HCT116 (cell line): ENCODE data around the gene CDH24. TPM values are rescaled to one million over a fixed set of nuclear protein-coding genes. Genes with fewer than 3 reads are reported as not detected.
A peak's percentile ranks its signal among the peaks of the same experiment; 100 is the strongest.

Experiments
- ATAC-seq: fragments of 200-7000 bp; cut with Tn5 transposase; 2 replicates; pipeline ENCODE4 v1.9.1; 2020; ENCODE audit warnings: mild to moderate bottlenecking, moderate library complexity
- BruUV-seq: library from RNA; stranded (reverse); fragments of 400-500 nt; replicated peaks from 2 replicates; lab custom pipeline; 2021; lab: Mats Ljungman, UMichigan
- CTCF ChIA-PET: fragments of 300-600 bp; sonication (Branson Sonifier 250); formaldehyde crosslinking; loops from one replicate; lab custom pipeline; 2021; ENCODE audit warnings: antibody characterized with exemption; lab: Charles Lee
- POLR2A ChIA-PET: fragments of 300-600, 350-600 bp; sonication (Branson Sonifier 250); formaldehyde crosslinking; loops from one replicate; lab custom pipeline; 2021; ENCODE audit warnings: antibody characterized with exemption; lab: Charles Lee
- RAD21 ChIA-PET, 2 experiments: fragments of 300-600 bp; sonication (Branson Sonifier 250); formaldehyde crosslinking; loops; one replicate each; lab custom pipeline; 2023; ENCODE audit warnings: low total read pairs in 2 of 2; ENCODE audit not compliant: uncharacterized antibody in 2 of 2, unreplicated experiment in 2 of 2, low non-redundant PET in 1 of 2; lab: Charles Lee
- DNase-seq: peaks from one replicate; pipeline ENCODE4 v3.0.0-alpha.2; 2010; ENCODE audit warnings: low read depth, low spot score
- H2AFZ ChIP-seq: fragments of 200-600 bp; shearing (Covaris generic), sonication (generic); 2 replicates; pipeline ENCODE4 v1.6.1; 2017; ENCODE audit warnings: low read depth, mixed run types, mixed read lengths, antibody characterized with exemption, low read length; ENCODE audit not compliant: poor library complexity, severe bottlenecking
- H3K27ac ChIP-seq: 2 replicates; pipeline ENCODE4 v1.5.1; 2012; ENCODE audit warnings: low read depth, low read length
- H3K27me3 ChIP-seq: fragments of 200-600 bp; sonication (generic); 2 replicates; pipeline ENCODE4 v1.6.1; 2016; ENCODE audit warnings: mixed run types, low read length, mixed read lengths; ENCODE audit not compliant: insufficient read depth
- H3K36me3 ChIP-seq, 2 experiments: fragments of 200-500 bp in 1 of 2; fragments of 200-600 bp in 1 of 2; sonication (Bioruptor generic) in 1 of 2; sonication (generic) in 1 of 2; 2 replicates each; pipeline versions ENCODE4 v1.5.1 to v1.6.1; 2014 to 2016; ENCODE audit warnings: low read length in 2 of 2, inconsistent platforms in 1 of 2, mixed read lengths in 1 of 2, mixed run types in 1 of 2; ENCODE audit not compliant: insufficient read depth in 2 of 2, control insufficient read depth in 1 of 2
- H3K4me1 ChIP-seq, 2 experiments: fragments of 200-600 bp in 1 of 2; sonication (generic) in 1 of 2; 2 replicates each; pipeline versions ENCODE4 v1.5.1 to v1.6.1; 2012 to 2017; ENCODE audit warnings: low read length in 2 of 2, inconsistent platforms in 1 of 2, mild to moderate bottlenecking in 1 of 2, mixed read lengths in 1 of 2, mixed run types in 1 of 2, moderate library complexity in 1 of 2; ENCODE audit not compliant: insufficient read depth in 2 of 2, control insufficient read depth in 1 of 2
- H3K4me2 ChIP-seq: fragments of 200-600 bp; sonication (generic); 2 replicates; pipeline ENCODE4 v1.6.1; 2017; ENCODE audit warnings: mixed run types, low read length, mixed read lengths
- H3K4me3 ChIP-seq, 2 experiments: fragments of 200-600 bp in 1 of 2; sonication (generic) in 1 of 2; replicated peaks in 1 of 2; 2 replicates each; pipeline ENCODE4 v1.5.1; 2011 to 2016; ENCODE audit warnings: low read length in 2 of 2, control low read depth in 1 of 2, low read depth in 1 of 2, mild to moderate bottlenecking in 1 of 2, mixed read lengths in 1 of 2, mixed run types in 1 of 2
- H3K79me2 ChIP-seq: fragments of 200-600 bp; sonication (generic); 2 replicates; pipeline ENCODE4 v1.6.1; 2017; ENCODE audit warnings: mild to moderate bottlenecking, mixed run types, low read length, moderate library complexity, mixed read lengths; ENCODE audit not compliant: insufficient read depth
- H3K9ac ChIP-seq: fragments of 200-600 bp; sonication (generic); 2 replicates; pipeline ENCODE4 v1.6.1; 2016; ENCODE audit warnings: low read length, mixed read lengths
- H3K9me2 ChIP-seq: fragments of 200-600 bp; sonication (generic), shearing (Covaris generic); 2 replicates; pipeline ENCODE4 v1.6.1; 2017; ENCODE audit warnings: mixed run types, mild to moderate bottlenecking, moderate library complexity; ENCODE audit not compliant: insufficient read depth
- H3K9me3 ChIP-seq, 2 experiments: fragments of 200-500 bp in 1 of 2; fragments of 200-600 bp in 1 of 2; sonication (Bioruptor generic) in 1 of 2; sonication (generic) in 1 of 2; 2 replicates each; pipeline ENCODE4 v1.6.1; 2014 to 2017; ENCODE audit warnings: low read length in 2 of 2, mixed read lengths in 2 of 2, inconsistent platforms in 1 of 2, low read depth in 1 of 2, mild to moderate bottlenecking in 1 of 2, mixed run types in 1 of 2, moderate library complexity in 1 of 2; ENCODE audit not compliant: control insufficient read depth in 1 of 2, insufficient read depth in 1 of 2
- H4K20me1 ChIP-seq: fragments of 200-600 bp; sonication (generic), shearing (Covaris generic); 2 replicates; pipeline ENCODE4 v1.6.1; 2017; ENCODE audit warnings: mixed run types, mild to moderate bottlenecking, moderate library complexity; ENCODE audit not compliant: insufficient read depth
- CBX3 ChIP-seq: IDR thresholded peaks from 2 replicates; pipeline ENCODE4 v1.6.1; 2012; ENCODE audit warnings: low read depth
- JUND ChIP-seq: IDR thresholded peaks from 2 replicates; pipeline ENCODE4 v1.6.1; 2012
- POLR2A ChIP-seq: IDR thresholded peaks from 2 replicates; pipeline ENCODE4 v1.7.0; 2011; ENCODE audit warnings: borderline replicate concordance; ENCODE audit not compliant: insufficient read depth, insufficient read length; ENCODE audit errors: extremely low read depth
- POLR2AphosphoS5 ChIP-seq: IDR thresholded peaks from 2 replicates; pipeline ENCODE4 v1.6.1; 2011; ENCODE audit warnings: mild to moderate bottlenecking, low read depth, low read length, moderate library complexity
- SP1 ChIP-seq: IDR thresholded peaks from 2 replicates; pipeline ENCODE4 v1.6.1; 2012; ENCODE audit warnings: low read depth
- TCF7L2 ChIP-seq: IDR thresholded peaks from 2 replicates; pipeline ENCODE4 v1.7.0; 2011; ENCODE audit warnings: borderline replicate concordance, inconsistent platforms; ENCODE audit not compliant: insufficient read depth, insufficient read length; ENCODE audit errors: extremely low read depth
- YY1 ChIP-seq: IDR thresholded peaks from 2 replicates; pipeline ENCODE4 v1.6.1; 2011; ENCODE audit warnings: low read length, low read depth, moderate library complexity, mild to moderate bottlenecking; ENCODE audit not compliant: insufficient replicate concordance; ENCODE audit errors: extremely low read depth
- ZBTB33 ChIP-seq: IDR thresholded peaks from 2 replicates; pipeline ENCODE4 v1.6.1; 2011; ENCODE audit warnings: mild to moderate bottlenecking, low read length, moderate library complexity; ENCODE audit not compliant: insufficient replicate concordance; ENCODE audit errors: extremely low read depth
- intact Hi-C: fragments of 100-400 bp; cut with micrococcal nuclease; formaldehyde crosslinking; loops from 2 replicates; pipeline ENCODE4 v1.10.0; 2022
- total RNA-seq: library from RNA; stranded (reverse); gene quantifications from one replicate; pipeline ENCODE4 v1.2.1, GENCODE V29; 2021; ENCODE audit not compliant: unreplicated experiment

The CDH24 gene
- total RNA-seq, 1 experiment from 2014 or later, result 19.3 TPM

DNA sequence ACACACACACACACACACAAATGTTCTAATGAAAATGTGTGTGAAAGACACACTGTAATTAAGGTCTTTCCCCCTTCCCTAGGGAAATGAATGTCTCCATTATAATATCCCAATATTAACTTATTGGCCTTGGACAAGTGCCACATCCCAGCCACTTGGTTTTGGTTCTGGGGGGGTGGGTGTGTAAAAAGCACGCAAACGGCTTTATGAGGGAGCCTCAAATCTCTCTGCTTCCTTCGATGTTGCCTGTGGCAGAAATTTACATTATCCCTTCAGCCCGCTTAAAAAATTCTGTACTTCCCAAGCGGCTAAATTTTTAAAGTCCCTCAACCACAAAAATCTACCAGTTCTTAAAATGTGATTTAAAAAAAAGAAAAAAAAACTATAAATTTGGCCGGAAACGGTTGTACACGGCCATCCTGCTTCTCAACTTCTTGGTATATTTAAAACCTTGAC, 47.8 kb downstream of the CDH24 start:
- POLR2A ChIA-PET, result no interaction called here
- H3K9ac ChIP-seq, result peak overlapping the region; percentile 69
- TSS peak; percentile 87 for BruUV-seq

GRCh38 chr14:23008831-23009230, 48.5 kb downstream of the CDH24 start:
- Histone ChIP-seq H3K27ac (peak overlapping the region; percentile 87; the same call in 1 of the 2 replicates), H3K9me3 (no peaks in the 10 kb centered on the region), H3K4me1 (peaks cover 26 to 67% of the 10 kb centered on the region in 2 experiments)
- BruUV-seq, result no TSS peak
- RAD21 ChIA-PET, result no interaction called here
- TF ChIP-seq TCF7L2 (no peak), POLR2A (no peak), ZBTB33 (no peak), SP1 (no peak), POLR2AphosphoS5 (no peak), YY1 (no peak), JUND (no peak)
- TF ChIP-seq, all 23 proteins: peak for 0
- CTCF ChIA-PET, result interaction anchor here (0.6 to 3.6 kb wide), 4 partner anchors 15 to 49 kb away, joined by 3 to 39 read pairs (median 3); no protein-coding TSS in a partner anchor
- ATAC-seq (no peak), DNase-seq (no peak)
- Histone ChIP-seq H3K36me3 (no peaks in the 10 kb centered on the region), H3K4me3 (peak overlapping the region in 1 of 2 experiments; percentile 57; a peak in 2 of 4 replicates), H3K4me2 (peak overlapping the region; percentile 72), H3K79me2 (no peaks in the 10 kb centered on the region), H3K9me2 (no peaks in the 10 kb centered on the region), H3K27me3 (no peaks in the 10 kb centered on the region), H4K20me1 (no peaks in the 10 kb centered on the region), H2AFZ (no peak overlapping the region), H3K9ac (peak overlapping the region; percentile 69; the same call in 1 of the 2 replicates)
- POLR2A ChIA-PET, result interaction anchor here (1.1 kb wide), 1 partner anchor 14 kb away, joined by 3 read pairs; no protein-coding TSS in a partner anchor
- intact Hi-C loops, result loop anchor here (5.0 kb wide), 1 partner anchor 48 kb away; the partner anchor contains the start of gene CDH24

More for the DNA sequence above, 47.8 kb downstream of the CDH24 start:
- no peaks in the 10 kb centered on the region for H3K36me3 ChIP-seq
- ChIA-PET RAD21 (no interaction called here), CTCF (interaction anchor here (0.6 to 0.7 kb wide), 2 partner anchors 14 to 48 kb away, joined by 3 read pairs; no protein-coding TSS in a partner anchor)
- H3K4me1 ChIP-seq, result peaks cover 26 to 63% of the 10 kb centered on the region in 2 experiments
- no peak for ATAC-seq
- no peaks in the 10 kb centered on the region for H3K9me3 ChIP-seq
- no peaks in the 10 kb centered on the region for H3K27me3 ChIP-seq
- intact Hi-C loops, result loop anchor here (5.0 kb wide), 1 partner anchor 48 kb away; the partner anchor contains the start of gene CDH24
- H3K27ac ChIP-seq, result peak overlapping the region; percentile 87
- no peaks in the 10 kb centered on the region for H4K20me1 ChIP-seq
- TF ChIP-seq CBX3, result no peak
- TF ChIP-seq POLR2A, result peak; percentile 26
- TF ChIP-seq, all 23 proteins: peak for 1
- DNase-seq, result no peak
- no peaks in the 10 kb centered on the region for H3K9me2 ChIP-seq
- H2AFZ ChIP-seq, result peak overlapping the region; percentile 54
- no peaks in the 10 kb centered on the region for H3K79me2 ChIP-seq
- peak overlapping the region; percentile 42 to 57 for H3K4me3 ChIP-seq
- peak overlapping the region; percentile 72 for H3K4me2 ChIP-seq
